GM23338 (cell line): ENCODE measurements around the gene FKBP5.

Experiments used
- CREB1 ChIP-seq: fragments of 250-450 bp; sonication (Bioruptor Pico); IDR thresholded peaks from 2 replicates; pipeline ENCODE4 v1.5.0; 2020; ENCODE audit warnings: low read depth, mild to moderate bottlenecking, moderate library complexity
- EZH2 ChIP-seq: fragments of 200-600 bp; sonication (generic); IDR thresholded peaks from one replicate; pipeline ENCODE4 v1.8.0; 2017; ENCODE audit warnings: antibody characterized with exemption, mild to moderate bottlenecking, low read depth; ENCODE audit not compliant: unreplicated experiment
- EZH2phosphoT487 ChIP-seq: fragments of 200-600 bp; sonication (generic); IDR thresholded peaks from one replicate; pipeline ENCODE4 v1.8.1; 2018; ENCODE audit warnings: antibody characterized with exemption; ENCODE audit not compliant: unreplicated experiment
- JUNB ChIP-seq: IDR thresholded peaks from one replicate; pipeline ENCODE4 v1.6.1; 2016; ENCODE audit warnings: antibody characterized with exemption; ENCODE audit not compliant: unreplicated experiment
- POLR2AphosphoS5 ChIP-seq: IDR thresholded peaks from 2 replicates; pipeline ENCODE4 v1.6.1; 2016; ENCODE audit warnings: antibody characterized with exemption, low read depth
- TF ChIP-seq, protein P1 (sequence below), 2 experiments: fragments of 200-600 bp in 1 of 2; sonication (generic) in 1 of 2; conservative IDR thresholded peaks; 2 replicates each; pipeline versions ENCODE4 v1.5.1 to v1.6.1; 2016 to 2017; ENCODE audit warnings: antibody characterized with exemption in 2 of 2, low read depth in 2 of 2, mild to moderate bottlenecking in 2 of 2, moderate library complexity in 1 of 2
- TF ChIP-seq, protein P2 (sequence below): IDR thresholded peaks from one replicate; pipeline ENCODE4 v1.6.1; 2018; ENCODE audit warnings: antibody characterized with exemption; ENCODE audit not compliant: unreplicated experiment

DNA sequence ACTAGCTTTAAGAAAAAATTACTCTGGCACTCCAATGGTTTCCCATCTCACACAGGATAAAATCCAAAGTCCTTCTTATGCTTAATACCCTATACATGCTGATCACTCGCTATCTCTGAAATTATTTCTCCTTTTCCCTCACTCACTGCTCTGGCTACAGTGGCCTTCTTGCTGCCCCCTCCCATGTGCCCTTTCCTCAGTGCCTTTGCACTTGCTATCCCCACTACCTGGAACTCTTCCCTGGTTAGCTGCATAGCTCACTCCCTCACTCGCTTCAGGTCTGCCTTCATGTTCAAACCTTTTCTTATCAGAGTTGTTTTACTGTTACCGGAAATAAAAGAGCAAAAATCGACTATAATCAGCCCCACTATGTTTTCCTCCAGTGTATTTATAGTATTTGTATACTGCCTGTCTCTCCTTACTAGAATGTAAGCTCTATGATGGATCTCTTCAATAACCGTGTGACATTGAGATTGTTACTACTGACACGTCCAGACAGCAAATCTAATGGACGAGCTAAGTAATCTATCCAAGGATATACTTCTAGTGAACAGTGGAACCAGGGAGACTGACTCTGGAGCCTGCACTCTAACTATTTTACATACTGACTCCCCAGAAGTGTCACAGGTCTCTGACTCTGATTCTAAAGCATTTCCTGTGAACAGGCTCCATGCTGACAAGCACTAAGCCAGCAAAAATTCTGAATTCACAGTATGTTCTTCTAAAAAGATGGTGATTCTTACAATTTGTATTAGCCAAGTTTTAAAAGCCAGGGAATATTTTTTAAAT is 25.1 kb downstream of the FKBP5 start:
- TF ChIP-seq, protein P1, sequence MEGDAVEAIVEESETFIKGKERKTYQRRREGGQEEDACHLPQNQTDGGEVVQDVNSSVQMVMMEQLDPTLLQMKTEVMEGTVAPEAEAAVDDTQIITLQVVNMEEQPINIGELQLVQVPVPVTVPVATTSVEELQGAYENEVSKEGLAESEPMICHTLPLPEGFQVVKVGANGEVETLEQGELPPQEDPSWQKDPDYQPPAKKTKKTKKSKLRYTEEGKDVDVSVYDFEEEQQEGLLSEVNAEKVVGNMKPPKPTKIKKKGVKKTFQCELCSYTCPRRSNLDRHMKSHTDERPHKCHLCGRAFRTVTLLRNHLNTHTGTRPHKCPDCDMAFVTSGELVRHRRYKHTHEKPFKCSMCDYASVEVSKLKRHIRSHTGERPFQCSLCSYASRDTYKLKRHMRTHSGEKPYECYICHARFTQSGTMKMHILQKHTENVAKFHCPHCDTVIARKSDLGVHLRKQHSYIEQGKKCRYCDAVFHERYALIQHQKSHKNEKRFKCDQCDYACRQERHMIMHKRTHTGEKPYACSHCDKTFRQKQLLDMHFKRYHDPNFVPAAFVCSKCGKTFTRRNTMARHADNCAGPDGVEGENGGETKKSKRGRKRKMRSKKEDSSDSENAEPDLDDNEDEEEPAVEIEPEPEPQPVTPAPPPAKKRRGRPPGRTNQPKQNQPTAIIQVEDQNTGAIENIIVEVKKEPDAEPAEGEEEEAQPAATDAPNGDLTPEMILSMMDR (conservative IDR thresholded peaks at IDR 0.05; ENCODE audit: low read depth in 2 of 2): no peak
- TF ChIP-seq POLR2AphosphoS5 (no peak), EZH2 (no peak), CREB1 (CRISPR knock-in tag) (no peak), JUNB (no peak), EZH2phosphoT487 (no peak)
- TF ChIP-seq, protein P2, sequence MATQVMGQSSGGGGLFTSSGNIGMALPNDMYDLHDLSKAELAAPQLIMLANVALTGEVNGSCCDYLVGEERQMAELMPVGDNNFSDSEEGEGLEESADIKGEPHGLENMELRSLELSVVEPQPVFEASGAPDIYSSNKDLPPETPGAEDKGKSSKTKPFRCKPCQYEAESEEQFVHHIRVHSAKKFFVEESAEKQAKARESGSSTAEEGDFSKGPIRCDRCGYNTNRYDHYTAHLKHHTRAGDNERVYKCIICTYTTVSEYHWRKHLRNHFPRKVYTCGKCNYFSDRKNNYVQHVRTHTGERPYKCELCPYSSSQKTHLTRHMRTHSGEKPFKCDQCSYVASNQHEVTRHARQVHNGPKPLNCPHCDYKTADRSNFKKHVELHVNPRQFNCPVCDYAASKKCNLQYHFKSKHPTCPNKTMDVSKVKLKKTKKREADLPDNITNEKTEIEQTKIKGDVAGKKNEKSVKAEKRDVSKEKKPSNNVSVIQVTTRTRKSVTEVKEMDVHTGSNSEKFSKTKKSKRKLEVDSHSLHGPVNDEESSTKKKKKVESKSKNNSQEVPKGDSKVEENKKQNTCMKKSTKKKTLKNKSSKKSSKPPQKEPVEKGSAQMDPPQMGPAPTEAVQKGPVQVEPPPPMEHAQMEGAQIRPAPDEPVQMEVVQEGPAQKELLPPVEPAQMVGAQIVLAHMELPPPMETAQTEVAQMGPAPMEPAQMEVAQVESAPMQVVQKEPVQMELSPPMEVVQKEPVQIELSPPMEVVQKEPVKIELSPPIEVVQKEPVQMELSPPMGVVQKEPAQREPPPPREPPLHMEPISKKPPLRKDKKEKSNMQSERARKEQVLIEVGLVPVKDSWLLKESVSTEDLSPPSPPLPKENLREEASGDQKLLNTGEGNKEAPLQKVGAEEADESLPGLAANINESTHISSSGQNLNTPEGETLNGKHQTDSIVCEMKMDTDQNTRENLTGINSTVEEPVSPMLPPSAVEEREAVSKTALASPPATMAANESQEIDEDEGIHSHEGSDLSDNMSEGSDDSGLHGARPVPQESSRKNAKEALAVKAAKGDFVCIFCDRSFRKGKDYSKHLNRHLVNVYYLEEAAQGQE: no peak
